GM12878 (cell line): ENCODE data around the gene MYO7A. TPM values are rescaled to one million over a fixed set of nuclear protein-coding genes. Genes with fewer than 3 reads are reported as not detected.

Source experiments
- ATAC-seq: fragments of 200-7000 bp; cut with Tn5 transposase; 3 replicates; pipeline ENCODE4 v1.9.1; 2020; ENCODE audit warnings: mild to moderate bottlenecking, moderate library complexity
- BruUV-seq: library from RNA; stranded (reverse); fragments of 400-500 nt; replicated peaks from 2 replicates; lab custom pipeline; 2021; lab: Mats Ljungman, UMichigan
- CTCF ChIA-PET: fragments of 300-600 bp; sonication (Branson Sonifier 250); formaldehyde crosslinking; extraction: SDS; loops from one replicate; lab custom pipeline; 2021; ENCODE audit warnings: inconsistent platforms; lab: Yijun Ruan, JAX
- POLR2A ChIA-PET: fragments of 350-600 bp; formaldehyde crosslinking; extraction: SDS; loops from one replicate; lab custom pipeline; 2021; ENCODE audit warnings: inconsistent platforms; lab: Charles Lee
- RAD21 ChIA-PET: fragments of 300-600 bp; sonication (Branson Sonifier 250); formaldehyde crosslinking; loops from one replicate; lab custom pipeline; 2023; ENCODE audit warnings: antibody characterized with exemption; ENCODE audit not compliant: unreplicated experiment; lab: Charles Lee
- SMC1A ChIA-PET: fragments of 300-600 bp; sonication (Branson Sonifier 250); formaldehyde crosslinking; loops from one replicate; lab custom pipeline; 2023; ENCODE audit not compliant: unreplicated experiment, uncharacterized antibody; lab: Charles Lee
- DNase-seq: peaks from one replicate; pipeline ENCODE4 v3.0.0-alpha.2; 2011; ENCODE audit warnings: low read depth, low spot score
- FAIRE-seq: peaks from 3 replicates; lab custom pipeline; 2011; peaks lifted over from hg19 to GRCh38; lab: Jason Lieb, UNC
- H2AFZ ChIP-seq: 2 replicates; pipeline ENCODE4 v1.6.0; 2011; ENCODE audit warnings: low read depth, low read length, control low read depth; ENCODE audit not compliant: control insufficient read depth
- H3K27ac ChIP-seq: 2 replicates; pipeline ENCODE4 v1.5.1; 2011; ENCODE audit warnings: control low read depth; ENCODE audit not compliant: control insufficient read depth, insufficient read depth
- H3K27me3 ChIP-seq, 2 experiments: replicated peaks in 1 of 2; 2 replicates each; pipeline versions ENCODE4 v1.6.0 to v1.6.1; 2011; ENCODE audit warnings: low read length in 1 of 2; ENCODE audit not compliant: control insufficient read depth in 2 of 2, insufficient read depth in 2 of 2
- H3K36me3 ChIP-seq, 2 experiments: 2 replicates each; pipeline ENCODE4 v1.5.1; 2011; ENCODE audit warnings: low read length in 1 of 2; ENCODE audit not compliant: control insufficient read depth in 2 of 2, insufficient read depth in 2 of 2
- H3K4me1 ChIP-seq: 2 replicates; pipeline ENCODE4 v1.6.1; 2011; ENCODE audit warnings: mild to moderate bottlenecking, low read length, moderate library complexity, mixed read lengths; ENCODE audit not compliant: control insufficient read depth, insufficient read depth
- H3K4me2 ChIP-seq: 2 replicates; pipeline ENCODE4 v1.6.0; 2011; ENCODE audit warnings: control low read depth; ENCODE audit not compliant: control insufficient read depth, insufficient read depth
- H3K4me3 ChIP-seq: fragments of 200-600 bp; sonication (generic); 2 replicates; pipeline ENCODE4 v1.5.1; 2016
- H3K79me2 ChIP-seq: 2 replicates; pipeline ENCODE4 v1.6.0; 2011; ENCODE audit warnings: low read length; ENCODE audit not compliant: control insufficient read depth, insufficient read depth
- H3K9ac ChIP-seq: 2 replicates; pipeline ENCODE4 v1.8.0; 2011; ENCODE audit warnings: low read length, control low read depth, mixed read lengths; ENCODE audit not compliant: control insufficient read depth, insufficient read depth
- H3K9me3 ChIP-seq: replicated peaks from 3 replicates; pipeline ENCODE4 v1.5.1; 2011; ENCODE audit warnings: mild to moderate bottlenecking, low read length; ENCODE audit not compliant: control insufficient read depth, insufficient read depth
- H4K20me1 ChIP-seq: 2 replicates; pipeline ENCODE4 v1.6.0; 2011; ENCODE audit not compliant: control insufficient read depth, insufficient read depth
- IRF4 ChIP-seq: IDR thresholded peaks from 2 replicates; pipeline ENCODE4 v1.6.1; 2011; ENCODE audit warnings: low read depth, low read length
- KLF5 ChIP-seq: fragments of 450-650 bp; IDR thresholded peaks from 2 replicates; pipeline ENCODE4 v1.6.1; 2014; ENCODE audit warnings: mild to moderate bottlenecking; ENCODE audit not compliant: partially characterized antibody
- MYC ChIP-seq: IDR thresholded peaks from 2 replicates; pipeline ENCODE4 v1.6.1; 2011; ENCODE audit warnings: mild to moderate bottlenecking, low read length, moderate library complexity, inconsistent platforms; ENCODE audit not compliant: insufficient read depth, insufficient replicate concordance, insufficient read length, severe bottlenecking
- POLR2AphosphoS5 ChIP-seq: IDR thresholded peaks from 2 replicates; pipeline ENCODE4 v1.6.1; 2011; ENCODE audit warnings: mild to moderate bottlenecking, low read length, inconsistent platforms
- TARDBP ChIP-seq: IDR thresholded peaks from 2 replicates; pipeline ENCODE4 v1.6.1; 2016; ENCODE audit warnings: borderline replicate concordance
- TBL1XR1 ChIP-seq: IDR thresholded peaks from 2 replicates; pipeline ENCODE4 v1.6.1; 2012; ENCODE audit warnings: low read depth, low read length, improper control_type of control experiment
- ZSCAN29 ChIP-seq: fragments of 450-650 bp; IDR thresholded peaks from 2 replicates; pipeline ENCODE4 v1.6.1; 2017; ENCODE audit warnings: mild to moderate bottlenecking, moderate library complexity
- ZZZ3 ChIP-seq: IDR thresholded peaks from 2 replicates; pipeline ENCODE4 v1.6.1; 2011; ENCODE audit warnings: low read depth; ENCODE audit not compliant: control insufficient read depth, insufficient read length
- WGBS: methylation state at CpG from one replicate; pipeline ENCODE4 v1.1.6; 2016; ENCODE audit warnings: low lambda C conversion rate; ENCODE audit not compliant: insufficient replicate concordance, insufficient coverage; ENCODE audit errors: missing lambda C conversion rate; 5-methylcytosine and 5-hydroxymethylcytosine counted together
- in situ Hi-C: fragments of 300-500 bp; cut with MboI; formaldehyde crosslinking; loops from 9 replicates; pipeline ENCODE4 v1.14.3; 2018; ENCODE audit warnings: mixed read lengths
- intact Hi-C: fragments of 100-400 bp; cut with micrococcal nuclease; formaldehyde crosslinking; loops from one replicate; pipeline ENCODE4 v1.14.2; 2022; ENCODE audit not compliant: unreplicated experiment
- polyA plus RNA-seq, 11 experiments: library from polyadenylated mRNA; depleted of rRNA in 4 of 11; unstranded in 6 of 11; stranded (reverse) in 5 of 11; fragments of >200 nt; fragmentation: Nextera tagmentation in 4 of 11; fragmentation: Illumina TruSeq in 1 of 11; extraction: Ambion mirVana in 4 of 11; extraction: Trizol in 1 of 11; gene quantifications; 1 replicate in 1 of 11; 2 replicates in 10 of 11; pipeline versions ENCODE4 v1.2.1 to v1.2.3, GENCODE V29; 2011 to 2016; ENCODE audit warnings: inconsistent platforms in 2 of 11, missing spikeins in 2 of 11, low read depth in 1 of 11
- total RNA-seq, 4 experiments: library from RNA; depleted of rRNA in 3 of 4; stranded (reverse); fragments of >200 nt in 3 of 4; fragmentation: Illumina TruSeq in 1 of 4; extraction: Trizol in 1 of 4; gene quantifications; 2 replicates each; pipeline versions ENCODE4 v1.2.1 to v1.2.3, GENCODE V29; 2013 to 2021
- TF ChIP-seq, protein P1 (sequence below): fragments of 450-650 bp; IDR thresholded peaks from 2 replicates; pipeline ENCODE4 v1.6.1; 2016; ENCODE audit warnings: mild to moderate bottlenecking
- TF ChIP-seq, protein P2 (sequence below): IDR thresholded peaks from 2 replicates; pipeline ENCODE4 v1.6.1; 2011; ENCODE audit warnings: mild to moderate bottlenecking, low read depth, low read length, moderate library complexity; ENCODE audit not compliant: insufficient replicate concordance

Gene MYO7A
- total and polyA plus RNA-seq, 10 of the 15 experiments (the other 5 are each of a cell fraction or from before 2014, with no cell fraction given) = 0.01 to 0.21 (median 0.04) TPM; not detected in 6

DNA sequence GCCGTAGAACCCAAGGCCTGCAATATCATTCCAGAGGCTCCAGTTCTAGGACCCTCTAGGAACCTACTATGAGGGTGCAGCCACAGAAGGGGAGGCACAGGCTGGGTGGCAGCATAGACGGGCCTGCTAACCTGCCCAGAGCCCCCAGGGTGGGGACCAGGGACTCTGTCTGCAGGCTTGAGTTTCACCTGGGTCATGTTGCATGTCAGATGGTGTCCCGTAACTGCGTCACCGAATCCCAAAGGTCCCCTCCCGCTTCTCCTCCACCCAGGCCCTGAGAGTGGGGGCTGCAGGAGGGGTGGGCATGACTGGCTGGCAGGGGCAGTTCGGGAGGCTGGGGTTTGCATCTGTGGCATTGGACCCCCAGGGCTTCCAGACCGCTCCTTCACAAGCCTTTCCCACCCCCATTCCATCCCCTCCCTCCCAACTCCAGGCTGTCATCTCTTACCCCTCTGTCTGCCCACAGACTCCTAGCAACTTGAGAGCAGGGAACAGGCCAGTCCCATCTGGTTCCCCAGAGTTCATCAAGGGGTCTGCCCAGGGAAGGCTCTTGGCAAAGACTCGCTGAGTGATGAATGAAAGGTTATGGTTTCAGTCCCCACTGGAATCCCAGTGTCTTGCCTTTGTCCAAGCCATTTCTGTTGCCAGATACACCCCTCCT lies 16.3 kb downstream of the MYO7A start (continued):
- no peak for TF ChIP-seq MYC
- TF ChIP-seq, protein P1, sequence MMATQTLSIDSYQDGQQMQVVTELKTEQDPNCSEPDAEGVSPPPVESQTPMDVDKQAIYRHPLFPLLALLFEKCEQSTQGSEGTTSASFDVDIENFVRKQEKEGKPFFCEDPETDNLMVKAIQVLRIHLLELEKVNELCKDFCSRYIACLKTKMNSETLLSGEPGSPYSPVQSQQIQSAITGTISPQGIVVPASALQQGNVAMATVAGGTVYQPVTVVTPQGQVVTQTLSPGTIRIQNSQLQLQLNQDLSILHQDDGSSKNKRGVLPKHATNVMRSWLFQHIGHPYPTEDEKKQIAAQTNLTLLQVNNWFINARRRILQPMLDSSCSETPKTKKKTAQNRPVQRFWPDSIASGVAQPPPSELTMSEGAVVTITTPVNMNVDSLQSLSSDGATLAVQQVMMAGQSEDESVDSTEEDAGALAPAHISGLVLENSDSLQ = no peak
- TF ChIP-seq ZSCAN29 = no peak

DNA sequence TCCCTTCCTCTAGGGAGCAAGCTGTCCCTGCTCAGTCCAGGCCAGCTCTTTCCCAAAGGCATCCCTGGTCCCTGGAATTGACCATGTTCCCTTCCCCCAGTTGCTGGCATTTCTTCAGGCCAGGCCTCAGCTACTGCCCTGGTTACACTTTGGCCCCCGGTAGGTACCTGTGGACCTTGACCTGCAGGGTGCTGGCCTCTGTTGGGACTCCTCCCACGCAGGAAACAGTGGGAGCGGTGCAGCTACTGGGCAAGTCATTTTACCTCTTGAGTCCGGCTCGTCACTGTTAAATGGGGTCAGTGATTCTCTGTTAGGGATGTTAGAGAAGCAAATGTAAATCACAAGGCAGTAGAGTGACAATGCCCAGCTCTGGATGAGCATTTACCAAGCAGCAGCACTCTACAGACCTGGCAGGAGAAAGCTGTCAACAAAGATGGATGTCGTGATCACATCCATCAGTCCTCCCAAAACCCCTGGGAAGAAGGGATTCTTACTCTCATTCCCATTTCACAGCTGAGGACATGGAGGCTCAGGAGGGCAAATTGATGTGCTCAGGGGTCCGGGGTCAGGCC lies 16.9 kb downstream of the MYO7A start:
- FAIRE-seq = no peak

More for the DNA sequence above, 16.9 kb downstream of the MYO7A start:
- intact Hi-C loops = no loop called here
- DNase-seq (no peak), ATAC-seq (no peak)
- Histone ChIP-seq H3K4me2 (no peak overlapping the region), H3K9me3 (no peaks in the 10 kb centered on the region), H3K79me2 (no peaks in the 10 kb centered on the region), H3K27ac (no peak overlapping the region), H3K9ac (no peak overlapping the region), H3K4me3 (no peak overlapping the region), H4K20me1 (no peaks in the 10 kb centered on the region), H3K4me1 (no peaks in the 10 kb centered on the region), H2AFZ (no peak overlapping the region), H3K36me3 (no peaks in the 10 kb centered on the region), H3K27me3 (peaks cover 0 to 4% of the 10 kb centered on the region in 2 experiments; a peak in 2 of 4 replicates)
- no peak for TF ChIP-seq TARDBP
- TF ChIP-seq, protein P2, sequence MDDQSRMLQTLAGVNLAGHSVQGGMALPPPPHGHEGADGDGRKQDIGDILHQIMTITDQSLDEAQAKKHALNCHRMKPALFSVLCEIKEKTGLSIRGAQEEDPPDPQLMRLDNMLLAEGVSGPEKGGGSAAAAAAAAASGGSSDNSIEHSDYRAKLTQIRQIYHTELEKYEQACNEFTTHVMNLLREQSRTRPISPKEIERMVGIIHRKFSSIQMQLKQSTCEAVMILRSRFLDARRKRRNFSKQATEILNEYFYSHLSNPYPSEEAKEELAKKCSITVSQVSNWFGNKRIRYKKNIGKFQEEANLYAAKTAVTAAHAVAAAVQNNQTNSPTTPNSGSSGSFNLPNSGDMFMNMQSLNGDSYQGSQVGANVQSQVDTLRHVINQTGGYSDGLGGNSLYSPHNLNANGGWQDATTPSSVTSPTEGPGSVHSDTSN = no peak
- TF ChIP-seq ZZZ3 = no peak
- TF ChIP-seq POLR2AphosphoS5 = no peak
- no peak for TF ChIP-seq IRF4
- TF ChIP-seq KLF5 = no peak
- TF ChIP-seq TBL1XR1 = no peak
- WGBS = 30% methylated on average over 7 of the region's 7 CpGs
- ChIA-PET POLR2A (no interaction called here), RAD21 (no interaction called here), SMC1A (no interaction called here), CTCF (interaction anchor here (1.2 kb wide), 1 partner anchor 18 kb away, joined by 5 read pairs; the partner anchor contains the start of gene MYO7A)
- in situ Hi-C loops = no loop called here
- BruUV-seq = no TSS peak
